GM12865 (cell line): Measurements from ENCODE around the gene RHEB.

ENCODE experiments used
- DNase-seq: peaks from one replicate; pipeline ENCODE4 v3.0.0; 2010; ENCODE audit warnings: low read depth
- H3K4me3 ChIP-seq: 2 replicates; pipeline ENCODE4 v1.5.1; 2011; ENCODE audit warnings: mild to moderate bottlenecking, low read depth, low read length, control low read depth
- CTCF ChIP-seq: IDR thresholded peaks from 2 replicates; pipeline ENCODE4 v1.5.1; 2011; ENCODE audit warnings: low read length, control low read depth, low read depth, inconsistent platforms; ENCODE audit not compliant: insufficient read depth; ENCODE audit errors: missing control alignments

Gene RHEB

GRCh38 chr7:151509670-151510333 is 9.9 kb downstream of the RHEB start:
- no peak for TF ChIP-seq CTCF
- no peak overlapping the region for H3K4me3 ChIP-seq
- no peak for DNase-seq

GRCh38 chr7:151508991-151509390 is 10.7 kb downstream of the RHEB start:
- DNase-seq: no peak
- no peak for TF ChIP-seq CTCF
- no peak overlapping the region for H3K4me3 ChIP-seq

GRCh38 chr7:151507806-151508205 is 11.9 kb downstream of the RHEB start:
- no peak overlapping the region for H3K4me3 ChIP-seq
- DNase-seq: no peak
- no peak for TF ChIP-seq CTCF

GRCh38 chr7:151506901-151507382 is 12.8 kb downstream of the RHEB start:
- H3K4me3 ChIP-seq: no peak overlapping the region
- TF ChIP-seq CTCF: no peak
- no peak for DNase-seq

- no peak overlapping the region for H3K4me3 ChIP-seq
- no peak for DNase-seq
- no peak for TF ChIP-seq CTCF
Measured at GRCh38 chr7:151505836-151506468, 13.7 kb downstream of the RHEB start.

GRCh38 chr7:151505433-151505832 is 14.3 kb downstream of the RHEB start:
- no peak overlapping the region for H3K4me3 ChIP-seq
- no peak for DNase-seq
- no peak for TF ChIP-seq CTCF
